GM12865 (cell line): ENCODE results near the gene CCDC178.
A peak's percentile ranks its signal among the peaks of the same experiment; 100 is the strongest.
"Not testable (repeated sequence)": the region's sequence is repeated elsewhere in the genome, so short reads cannot be mapped to it uniquely, and the experiment has no call there.

Experiments
- DNase-seq: peaks from one replicate; pipeline ENCODE4 v3.0.0; 2010; ENCODE audit warnings: low read depth
- H3K4me3 ChIP-seq: 2 replicates; pipeline ENCODE4 v1.5.1; 2011; ENCODE audit warnings: mild to moderate bottlenecking, low read depth, low read length, control low read depth
- TF ChIP-seq, protein P1 (sequence below): IDR thresholded peaks from 2 replicates; pipeline ENCODE4 v1.5.1; 2011; ENCODE audit warnings: low read length, control low read depth, low read depth, inconsistent platforms; ENCODE audit not compliant: insufficient read depth; ENCODE audit errors: missing control alignments

Gene CCDC178

DNA sequence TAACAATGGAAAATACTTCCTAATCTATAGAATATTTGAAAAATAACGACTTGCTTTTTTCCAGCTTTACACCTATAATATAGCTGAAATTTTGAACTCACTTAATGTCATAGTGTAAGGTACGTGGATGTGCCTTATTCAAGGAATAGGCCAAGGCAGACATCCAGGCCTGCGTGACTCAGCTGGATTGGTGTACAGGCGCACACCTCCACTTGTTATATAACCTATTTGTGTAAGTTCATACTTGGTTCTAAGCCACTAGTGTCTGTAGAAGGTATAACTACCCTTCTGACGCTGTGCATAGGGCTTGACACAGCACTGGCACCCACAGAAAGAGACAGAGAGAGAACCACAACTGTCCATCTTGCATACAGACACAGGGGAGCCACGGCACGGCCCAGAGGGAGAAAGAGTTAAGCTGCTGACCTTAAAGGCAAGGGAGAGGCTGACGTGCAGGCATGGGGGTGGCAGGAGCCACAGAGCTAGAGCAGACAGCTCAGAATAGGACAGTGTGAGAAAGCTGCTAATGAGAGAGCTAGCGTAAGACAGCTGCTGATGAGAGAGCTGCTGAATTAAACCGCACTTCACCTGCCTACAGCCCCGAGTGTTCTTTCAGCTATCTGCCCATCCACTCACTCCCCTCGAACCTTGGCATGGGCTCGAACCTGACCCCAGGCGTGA is 16.1 kb downstream of the CCDC178 start:
- DNase-seq: peak; percentile 2
- no peak overlapping the region for H3K4me3 ChIP-seq
- TF ChIP-seq, protein P1, sequence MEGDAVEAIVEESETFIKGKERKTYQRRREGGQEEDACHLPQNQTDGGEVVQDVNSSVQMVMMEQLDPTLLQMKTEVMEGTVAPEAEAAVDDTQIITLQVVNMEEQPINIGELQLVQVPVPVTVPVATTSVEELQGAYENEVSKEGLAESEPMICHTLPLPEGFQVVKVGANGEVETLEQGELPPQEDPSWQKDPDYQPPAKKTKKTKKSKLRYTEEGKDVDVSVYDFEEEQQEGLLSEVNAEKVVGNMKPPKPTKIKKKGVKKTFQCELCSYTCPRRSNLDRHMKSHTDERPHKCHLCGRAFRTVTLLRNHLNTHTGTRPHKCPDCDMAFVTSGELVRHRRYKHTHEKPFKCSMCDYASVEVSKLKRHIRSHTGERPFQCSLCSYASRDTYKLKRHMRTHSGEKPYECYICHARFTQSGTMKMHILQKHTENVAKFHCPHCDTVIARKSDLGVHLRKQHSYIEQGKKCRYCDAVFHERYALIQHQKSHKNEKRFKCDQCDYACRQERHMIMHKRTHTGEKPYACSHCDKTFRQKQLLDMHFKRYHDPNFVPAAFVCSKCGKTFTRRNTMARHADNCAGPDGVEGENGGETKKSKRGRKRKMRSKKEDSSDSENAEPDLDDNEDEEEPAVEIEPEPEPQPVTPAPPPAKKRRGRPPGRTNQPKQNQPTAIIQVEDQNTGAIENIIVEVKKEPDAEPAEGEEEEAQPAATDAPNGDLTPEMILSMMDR: no peak

DNA sequence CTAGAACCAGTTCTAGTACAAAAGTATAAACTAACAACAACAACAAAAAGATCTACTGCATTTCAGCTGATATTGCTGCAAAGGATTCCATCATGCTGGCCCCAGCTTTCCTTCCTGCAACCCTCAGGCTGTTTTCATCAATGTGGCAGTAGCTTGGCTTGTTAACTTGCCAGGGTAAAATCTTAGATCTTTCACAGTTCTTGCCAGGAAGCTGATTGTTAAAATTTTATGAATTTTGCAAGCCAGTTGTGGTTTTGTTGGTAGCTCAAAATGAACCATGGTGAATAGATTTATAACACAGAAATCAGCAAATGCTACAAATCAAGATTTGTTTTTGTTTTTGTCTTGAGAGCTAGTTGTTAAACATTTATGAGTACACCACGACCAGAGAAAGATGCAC is 19.3 kb downstream of the CCDC178 start:
- no peak for DNase-seq
- H3K4me3 ChIP-seq: no peak overlapping the region
- TF ChIP-seq, protein P1: no peak

DNA sequence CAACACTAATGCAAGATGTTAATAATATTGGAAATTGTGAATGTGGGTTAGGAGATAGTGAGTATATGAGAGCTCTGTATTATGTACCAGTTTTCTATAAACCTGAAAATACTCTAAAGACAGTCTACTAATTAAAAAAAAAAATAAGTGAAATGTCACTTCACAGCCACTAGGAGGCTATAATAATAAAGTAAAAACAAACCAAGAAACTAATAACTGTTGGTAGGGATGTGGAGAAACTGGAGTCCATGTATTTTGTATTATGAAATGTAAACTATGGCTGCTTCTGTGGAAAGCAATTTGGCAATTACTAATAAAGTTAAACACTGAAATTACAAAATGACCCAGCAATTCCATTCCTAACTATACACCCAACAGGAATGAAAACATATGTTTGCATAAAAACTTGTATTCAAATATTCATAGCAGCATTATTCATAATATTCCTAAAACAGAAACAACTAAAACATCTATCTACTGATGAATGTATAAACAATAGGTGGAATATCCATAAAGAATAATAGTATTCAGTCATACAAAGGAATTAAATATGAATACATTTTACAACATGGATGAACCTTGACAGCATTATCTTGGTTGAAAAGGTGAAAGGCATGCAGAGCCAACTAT is 36.2 kb downstream of the CCDC178 start:
- TF ChIP-seq, protein P1: no peak
- no peak overlapping the region for H3K4me3 ChIP-seq
- DNase-seq: no peak

DNA sequence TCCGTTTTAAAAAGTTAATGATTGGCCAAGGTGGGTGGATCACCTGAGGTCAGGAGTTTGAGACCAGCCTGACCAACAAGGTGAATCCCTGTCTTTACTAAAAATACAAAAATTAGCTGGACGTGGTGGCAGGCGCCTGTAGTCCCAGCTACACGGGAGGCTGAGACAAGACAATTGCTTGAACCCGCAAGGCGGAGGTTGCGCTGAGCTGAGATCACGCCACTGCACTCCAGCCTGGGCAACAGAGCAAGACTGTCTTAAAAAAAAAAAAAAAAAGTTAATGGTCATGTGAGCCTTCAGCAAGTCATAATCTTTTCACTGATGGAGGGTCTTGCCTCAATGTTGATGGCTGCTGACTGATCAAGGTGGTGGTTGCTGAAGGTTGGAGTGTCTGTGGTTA is 41.6 kb downstream of the CCDC178 start:
- not testable (repeated sequence) for DNase-seq

DNA sequence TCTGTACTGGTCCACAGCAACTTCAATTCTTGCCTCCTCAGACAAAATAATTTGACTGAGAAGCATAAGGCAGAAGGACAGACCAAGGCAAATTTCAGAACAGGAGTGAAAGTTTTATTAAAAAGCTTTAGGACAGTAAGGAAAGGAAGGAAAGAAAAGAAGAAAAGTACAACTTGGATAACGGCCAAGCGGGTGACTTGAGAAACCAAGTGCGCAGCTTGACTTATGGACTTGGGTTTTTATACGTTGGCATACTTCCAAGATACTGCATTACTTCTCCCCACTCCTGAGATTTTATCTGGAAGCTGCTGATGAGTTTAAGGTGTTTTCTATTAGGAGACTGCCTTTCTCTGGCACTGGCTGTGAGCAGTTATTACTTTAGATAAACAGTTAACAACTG is 64.7 kb downstream of the CCDC178 start:
- TF ChIP-seq, protein P1: no peak
- DNase-seq: no peak
- no peak overlapping the region for H3K4me3 ChIP-seq

More for the DNA sequence above, 41.6 kb downstream of the CCDC178 start:
- not testable (repeated sequence) for H3K4me3 ChIP-seq

DNA sequence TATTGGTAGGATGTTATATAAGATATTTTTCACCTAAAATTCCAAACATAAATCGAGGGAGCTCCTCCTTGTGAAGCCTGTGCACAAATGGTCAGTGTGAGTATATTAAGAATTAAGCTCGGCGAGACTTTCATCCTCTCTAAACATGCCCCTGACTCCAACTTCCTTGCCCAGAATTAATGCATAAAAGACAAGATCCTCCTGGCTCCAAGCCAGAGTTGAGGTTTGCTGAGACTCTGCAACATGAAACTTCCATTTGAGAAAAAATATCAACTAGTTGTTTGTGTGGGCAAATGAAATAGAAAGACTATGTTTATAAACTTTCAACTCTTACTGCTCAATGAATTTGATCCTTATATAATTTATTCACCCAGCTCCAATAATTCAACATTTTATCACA is 68.1 kb downstream of the CCDC178 start:
- TF ChIP-seq, protein P1: no peak
- no peak for DNase-seq
- H3K4me3 ChIP-seq: no peak overlapping the region

DNA sequence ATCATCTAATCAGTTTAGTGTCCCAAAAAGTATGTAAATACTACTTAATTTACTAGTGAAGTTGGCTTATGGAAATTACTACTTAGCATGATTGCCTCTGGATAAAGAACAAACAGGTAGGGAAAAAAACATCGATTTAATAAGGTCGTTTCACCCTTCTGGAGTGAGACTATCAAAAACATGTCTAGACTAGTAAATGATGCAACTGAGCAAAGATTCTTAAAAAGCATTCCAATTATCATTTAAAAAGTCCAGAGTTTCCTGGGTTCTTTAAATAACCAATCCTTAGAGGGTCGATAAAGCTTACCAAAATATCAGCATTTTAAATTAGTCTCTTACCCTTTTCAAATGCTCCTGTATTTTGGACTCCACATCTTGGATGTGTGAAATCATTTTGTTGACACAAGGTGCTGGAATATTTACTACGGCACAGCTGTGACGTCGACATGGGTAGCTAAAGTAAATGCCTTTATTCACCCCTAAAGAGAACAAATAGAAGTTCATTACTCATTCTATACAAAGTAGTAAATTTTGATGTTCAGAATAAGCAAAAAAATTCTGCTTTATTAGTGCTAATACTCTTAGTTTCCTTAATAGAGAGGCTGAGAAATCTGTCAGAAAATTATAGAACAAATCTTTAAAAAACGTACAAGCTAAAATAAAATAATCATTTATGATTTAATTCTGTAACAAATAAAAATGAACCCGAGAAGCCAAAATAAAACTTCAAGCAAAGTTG is 70.6 kb downstream of the CCDC178 start:
- TF ChIP-seq, protein P1: no peak
- no peak overlapping the region for H3K4me3 ChIP-seq
- DNase-seq: no peak
